Ovary (tissue), 3 donors: ENCODE measurements around the gene TBCD.

Experiments
- CTCF ChIP-seq, 3 donors: fragments of 450-650 bp in 2 of 3; fragments of 200-600 bp in 1 of 3; IDR thresholded peaks; one replicate each; pipeline versions ENCODE4 v1.5.1 to v1.8.0; 2016 to 2022; ENCODE audit warnings: antibody characterized with exemption in 3 of 3, mild to moderate bottlenecking in 1 of 3
- EP300 ChIP-seq: sonication (generic); formaldehyde crosslinking; IDR thresholded peaks from one replicate; pipeline ENCODE4 v1.6.1; 2017; ENCODE audit warnings: antibody characterized with exemption
- donor health status: DM: no; HTN: no; CAD: no.

GRCh38 chr17:82922646-82923045 lies 170.8 kb downstream of the TBCD start:
- no peak for TF ChIP-seq CTCF (IDR thresholded peaks at IDR 0.05)
- TF ChIP-seq EP300: no peak
